Karpas-422 (cell line): ENCODE results near the gene DPM2. TPM values are rescaled to one million over a fixed set of nuclear protein-coding genes. Genes with fewer than 3 reads are reported as not detected.

ENCODE experiments used
- DNase-seq: peaks from one replicate; pipeline ENCODE4 v3.0.0-alpha.2; 2015
- H2AFZ ChIP-seq: fragments of 200-600 bp; sonication (generic); 2 replicates; pipeline ENCODE4 v1.6.1; 2014; ENCODE audit warnings: antibody characterized with exemption, low read length, mixed read lengths
- H3K27ac ChIP-seq: fragments of 200-600 bp; sonication (generic); 2 replicates; pipeline ENCODE4 v1.5.1; 2014; ENCODE audit warnings: mild to moderate bottlenecking, low read length, moderate library complexity
- H3K27me3 ChIP-seq: fragments of 200-600 bp; sonication (generic); 2 replicates; pipeline ENCODE4 v1.6.1; 2014; ENCODE audit warnings: low read length, mixed read lengths
- H3K36me3 ChIP-seq: fragments of 200-600 bp; sonication (generic); 2 replicates; pipeline ENCODE4 v1.6.1; 2014; ENCODE audit warnings: low read length, mixed read lengths; ENCODE audit not compliant: insufficient read depth
- H3K4me1 ChIP-seq: fragments of 200-600 bp; sonication (generic); 2 replicates; pipeline ENCODE4 v1.6.1; 2014; ENCODE audit warnings: mild to moderate bottlenecking, low read length, mixed read lengths
- H3K4me2 ChIP-seq: fragments of 200-600 bp; sonication (generic); 2 replicates; pipeline ENCODE4 v1.6.1; 2014; ENCODE audit warnings: low read length, low read depth, mild to moderate bottlenecking; ENCODE audit not compliant: poor library complexity, severe bottlenecking
- H3K4me3 ChIP-seq: fragments of 200-600 bp; sonication (generic); 2 replicates; pipeline ENCODE4 v1.5.1; 2014; ENCODE audit warnings: mild to moderate bottlenecking, antibody characterized with exemption, low read length, mixed read lengths
- H3K79me2 ChIP-seq: fragments of 200-600 bp; sonication (generic); 2 replicates; pipeline ENCODE4 v1.6.1; 2014; ENCODE audit warnings: mild to moderate bottlenecking, low read length, mixed read lengths
- H3K9ac ChIP-seq: fragments of 200-600 bp; sonication (generic); 2 replicates; pipeline ENCODE4 v1.6.0; 2014; ENCODE audit warnings: low read length
- H3K9me2 ChIP-seq: fragments of 200-600 bp; sonication (generic), shearing (Covaris generic); replicated peaks from 2 replicates; pipeline ENCODE4 v1.6.0; 2014; ENCODE audit warnings: mild to moderate bottlenecking, low read length, moderate library complexity; ENCODE audit not compliant: insufficient read depth
- H3K9me3 ChIP-seq: fragments of 300-700, 200-600 bp; sonication (generic); 2 replicates; pipeline ENCODE4 v1.6.1; 2014; ENCODE audit warnings: low read length, mixed read lengths
- H4K20me1 ChIP-seq: fragments of 200-600 bp; sonication (generic); 2 replicates; pipeline ENCODE4 v1.6.1; 2014; ENCODE audit warnings: mild to moderate bottlenecking, antibody characterized with exemption, low read length, low read depth; ENCODE audit not compliant: insufficient read depth
- total RNA-seq: library from RNA; depleted of rRNA; stranded (reverse); fragments of >200 nt; shearing (Covaris generic); gene quantifications from 2 replicates; pipeline ENCODE4 v1.2.3, GENCODE V29; 2014; ENCODE audit warnings: low replicate concordance

The DPM2 gene
- total RNA-seq, 1 experiment from 2014 or later: 34.4 TPM

DNA sequence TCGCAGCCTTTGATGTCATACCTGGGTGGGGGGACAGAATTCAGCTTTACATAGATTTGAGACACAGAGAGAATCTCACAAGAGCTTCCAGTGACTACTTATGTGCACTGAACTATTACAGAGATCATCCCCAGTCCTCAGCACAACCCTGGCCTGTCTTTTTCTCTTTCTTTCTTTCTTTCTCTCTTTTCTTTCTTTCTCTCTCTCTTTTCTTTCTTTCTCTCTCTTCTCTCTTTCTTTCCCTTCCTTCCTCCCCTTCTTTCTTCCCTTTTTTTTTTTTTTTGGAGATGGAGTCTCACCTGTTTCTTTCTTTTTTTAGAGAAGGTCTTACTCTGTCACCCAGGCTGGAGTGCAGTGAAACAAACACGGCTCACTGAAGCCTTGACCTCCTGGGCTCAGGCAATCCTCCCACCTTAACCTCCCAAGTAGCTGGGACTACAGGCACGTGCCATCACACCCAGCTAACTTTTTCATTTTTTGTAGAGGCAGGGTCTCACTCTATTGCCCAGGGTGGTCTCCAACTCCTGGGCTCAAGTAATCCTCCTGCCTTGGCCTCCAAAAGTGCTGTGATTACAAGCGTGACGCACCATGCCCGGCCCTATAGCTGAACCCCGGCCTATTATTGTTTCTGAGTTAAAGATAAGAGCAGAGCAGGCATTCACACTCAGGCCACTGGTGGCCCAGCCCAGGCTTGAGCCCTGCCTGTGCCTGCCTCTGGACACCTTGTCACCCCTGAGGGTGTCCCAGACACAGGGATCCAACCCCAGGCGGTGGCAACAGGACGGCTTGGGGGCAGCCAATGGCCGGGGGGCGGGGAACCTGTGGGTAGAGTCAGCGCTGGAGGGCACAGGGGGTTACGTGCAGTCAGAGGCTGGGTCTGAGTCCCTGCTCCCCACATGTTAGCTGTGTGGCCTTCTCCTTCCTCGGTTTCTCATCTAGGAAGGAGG, 11.4 kb downstream of the DPM2 start:
- Histone ChIP-seq H3K4me3 (peak overlapping the region; percentile 30; the same call in 1 of the 2 replicates), H3K36me3 (no peaks in the 10 kb centered on the region), H4K20me1 (peaks cover 20% of the 10 kb centered on the region; the same call in 1 of the 2 replicates), H3K9me2 (no peaks in the 10 kb centered on the region), H3K79me2 (no peaks in the 10 kb centered on the region), H3K4me1 (peaks cover 15% of the 10 kb centered on the region), H2AFZ (no peak overlapping the region), H3K9me3 (no peaks in the 10 kb centered on the region), H3K27me3 (no peaks in the 10 kb centered on the region), H3K9ac (peak overlapping the region; percentile 17; the same call in 1 of the 2 replicates), H3K4me2 (no peak overlapping the region), H3K27ac (no peak overlapping the region)
- no peak for DNase-seq

DNA sequence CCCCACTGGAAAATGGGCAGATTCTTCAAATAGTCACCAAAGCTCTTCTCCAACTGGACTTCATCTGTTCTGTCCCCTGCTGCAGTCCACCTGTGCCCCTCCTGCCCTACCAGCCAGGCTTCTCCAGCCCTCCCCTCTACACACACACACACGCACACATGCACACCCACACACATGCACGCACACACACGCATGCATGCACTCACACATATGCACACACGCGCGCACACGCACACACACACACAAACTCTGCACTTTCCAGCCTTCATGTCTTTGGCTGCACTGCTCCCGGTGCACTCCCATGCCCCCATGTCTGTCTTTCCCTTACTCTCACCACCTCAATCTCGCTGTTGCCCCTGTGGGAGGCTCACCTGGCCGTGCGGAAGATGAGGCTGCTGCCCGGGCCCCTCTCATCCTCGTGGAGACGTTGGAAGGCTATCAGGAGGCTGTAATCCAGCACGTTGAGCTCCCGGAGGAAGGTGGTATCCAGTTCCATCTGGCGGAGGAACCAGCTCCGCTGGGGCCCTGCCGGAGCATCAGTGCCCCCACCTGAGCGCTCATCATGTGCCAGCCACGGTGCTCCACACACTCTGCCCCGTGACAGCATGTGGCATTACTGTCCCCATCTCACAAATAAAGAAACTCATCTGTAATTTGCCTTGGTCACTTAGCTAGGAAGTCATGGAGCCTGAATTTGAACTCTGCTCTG, 12.8 kb downstream of the DPM2 start:
- no peak overlapping the region for H2AFZ ChIP-seq
- no peaks in the 10 kb centered on the region for H3K9me3 ChIP-seq
- no peaks in the 10 kb centered on the region for H3K9me2 ChIP-seq
- no peak overlapping the region for H3K9ac ChIP-seq
- H3K27ac ChIP-seq: no peak overlapping the region
- H3K27me3 ChIP-seq: no peaks in the 10 kb centered on the region
- peaks cover 6% of the 10 kb centered on the region for H3K4me1 ChIP-seq
- H3K4me3 ChIP-seq: no peak overlapping the region
- no peak overlapping the region for H3K4me2 ChIP-seq
- DNase-seq: no peak
- no peaks in the 10 kb centered on the region for H3K36me3 ChIP-seq
- peaks cover 11% of the 10 kb centered on the region; the same call in 1 of the 2 replicates for H4K20me1 ChIP-seq
- H3K79me2 ChIP-seq: no peaks in the 10 kb centered on the region

DNA sequence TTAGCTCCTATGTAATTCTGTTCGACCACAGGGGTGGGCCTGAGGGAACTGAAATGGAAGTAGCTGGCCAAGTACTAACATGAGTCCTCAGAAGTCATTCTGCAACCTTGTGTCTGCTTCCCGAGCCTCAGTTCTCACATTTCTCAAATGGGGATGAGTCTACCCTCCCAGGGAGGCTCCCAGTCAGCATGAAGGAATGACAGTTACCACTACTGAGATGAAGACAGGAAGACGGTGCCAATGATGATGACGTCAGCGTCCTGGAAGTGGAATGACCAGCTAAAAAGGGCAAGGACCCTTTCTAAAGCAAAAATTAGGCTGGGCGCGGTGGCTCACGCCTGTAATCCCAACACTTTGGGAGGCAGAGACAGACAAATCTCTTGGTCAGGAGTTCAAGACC, 13.9 kb downstream of the DPM2 start:
- Histone ChIP-seq H3K4me1 (peaks cover 6% of the 10 kb centered on the region), H4K20me1 (peaks cover 3% of the 10 kb centered on the region; the same call in 1 of the 2 replicates), H3K4me2 (no peak overlapping the region), H2AFZ (no peak overlapping the region), H3K9ac (no peak overlapping the region), H3K79me2 (no peaks in the 10 kb centered on the region), H3K27ac (no peak overlapping the region), H3K36me3 (no peaks in the 10 kb centered on the region), H3K27me3 (no peaks in the 10 kb centered on the region), H3K9me2 (no peaks in the 10 kb centered on the region), H3K9me3 (no peaks in the 10 kb centered on the region), H3K4me3 (no peak overlapping the region)
- no peak for DNase-seq

DNA sequence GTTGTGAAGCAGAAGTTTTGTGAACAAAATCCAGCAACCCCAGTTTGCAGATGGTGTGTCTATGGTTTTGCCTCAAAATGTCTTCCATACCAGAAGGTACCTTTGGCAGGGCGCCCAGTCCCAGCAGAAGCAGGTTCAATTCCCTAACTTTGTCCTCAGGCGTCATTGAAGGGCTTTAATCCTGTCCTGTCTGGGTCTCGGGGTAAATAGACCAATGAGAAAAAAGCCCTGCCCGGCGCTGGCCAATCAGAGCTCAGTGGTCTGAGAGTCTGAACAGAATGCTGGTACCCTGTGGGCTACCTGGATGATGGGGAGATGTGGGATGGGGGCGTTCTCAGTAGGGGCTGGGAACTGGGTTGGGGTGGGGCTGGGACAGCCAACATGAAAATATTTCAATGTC, 14.6 kb downstream of the DPM2 start:
- no peaks in the 10 kb centered on the region for H3K9me2 ChIP-seq
- H2AFZ ChIP-seq: no peak overlapping the region
- no peak for DNase-seq
- no peaks in the 10 kb centered on the region for H3K27me3 ChIP-seq
- no peak overlapping the region for H3K9ac ChIP-seq
- no peak overlapping the region for H3K4me3 ChIP-seq
- peaks cover 10% of the 10 kb centered on the region for H3K4me1 ChIP-seq
- no peaks in the 10 kb centered on the region for H3K79me2 ChIP-seq
- H3K9me3 ChIP-seq: no peaks in the 10 kb centered on the region
- no peak overlapping the region for H3K27ac ChIP-seq
- H4K20me1 ChIP-seq: no peaks in the 10 kb centered on the region
- H3K4me2 ChIP-seq: no peak overlapping the region
- no peaks in the 10 kb centered on the region for H3K36me3 ChIP-seq

DNA sequence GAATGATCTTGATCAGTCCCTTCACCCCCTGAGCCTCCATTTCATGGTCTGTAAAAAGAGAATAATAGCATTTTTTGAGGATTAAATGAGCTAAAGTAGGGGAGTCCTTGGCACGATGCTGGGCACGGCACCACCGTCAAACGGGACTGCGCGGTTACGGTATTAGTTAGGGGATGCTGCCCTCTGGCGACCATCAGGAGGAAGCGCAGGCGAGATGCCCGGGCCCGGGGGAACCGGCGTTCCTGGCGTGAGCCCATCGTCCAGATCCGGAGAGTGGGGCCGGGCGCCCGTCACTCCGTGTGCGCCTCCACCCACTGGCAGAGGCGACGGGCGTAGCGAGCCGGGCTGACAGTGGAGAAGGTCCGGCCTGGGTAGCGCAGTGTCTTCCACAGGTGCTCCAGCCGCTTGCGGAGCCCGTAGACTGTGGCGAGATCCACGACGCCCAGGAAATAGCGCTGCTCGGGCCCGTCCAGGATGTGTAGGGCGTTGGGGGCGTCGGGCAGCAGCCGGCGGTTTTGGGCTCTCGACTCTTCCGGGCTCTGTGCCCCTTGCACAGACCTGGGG, 16.0 kb downstream of the DPM2 start:
- Histone ChIP-seq H3K9ac (no peak overlapping the region), H3K9me2 (no peaks in the 10 kb centered on the region), H3K27ac (no peak overlapping the region), H4K20me1 (no peaks in the 10 kb centered on the region), H3K79me2 (peaks cover 1% of the 10 kb centered on the region; the same call in 1 of the 2 replicates), H3K9me3 (no peaks in the 10 kb centered on the region), H3K27me3 (no peaks in the 10 kb centered on the region), H3K4me2 (peak overlapping the region; percentile 36), H2AFZ (no peak overlapping the region), H3K4me1 (peaks cover 17% of the 10 kb centered on the region), H3K4me3 (no peak overlapping the region), H3K36me3 (no peaks in the 10 kb centered on the region)
- peak; percentile 87 for DNase-seq

DNA sequence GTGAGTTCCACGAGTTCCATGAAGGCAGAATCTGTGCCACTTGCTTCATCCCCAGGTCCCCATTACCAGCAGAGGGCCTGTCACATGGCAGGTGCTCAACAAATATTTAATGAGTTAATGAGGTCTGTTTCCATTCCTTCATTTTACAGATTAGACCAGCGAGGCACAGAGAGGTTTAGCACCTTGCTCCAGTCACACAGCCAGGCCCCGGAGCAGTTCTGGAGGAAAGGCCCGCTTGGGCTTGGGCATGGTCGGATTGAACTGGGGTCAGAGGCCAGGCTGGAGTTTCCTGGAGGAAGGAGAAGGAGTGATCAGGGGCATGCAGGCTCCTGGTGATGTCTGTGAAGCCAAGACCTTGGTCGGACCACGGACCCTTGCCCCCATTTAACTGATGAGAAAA, 16.9 kb downstream of the DPM2 start:
- no peak for DNase-seq

DNA sequence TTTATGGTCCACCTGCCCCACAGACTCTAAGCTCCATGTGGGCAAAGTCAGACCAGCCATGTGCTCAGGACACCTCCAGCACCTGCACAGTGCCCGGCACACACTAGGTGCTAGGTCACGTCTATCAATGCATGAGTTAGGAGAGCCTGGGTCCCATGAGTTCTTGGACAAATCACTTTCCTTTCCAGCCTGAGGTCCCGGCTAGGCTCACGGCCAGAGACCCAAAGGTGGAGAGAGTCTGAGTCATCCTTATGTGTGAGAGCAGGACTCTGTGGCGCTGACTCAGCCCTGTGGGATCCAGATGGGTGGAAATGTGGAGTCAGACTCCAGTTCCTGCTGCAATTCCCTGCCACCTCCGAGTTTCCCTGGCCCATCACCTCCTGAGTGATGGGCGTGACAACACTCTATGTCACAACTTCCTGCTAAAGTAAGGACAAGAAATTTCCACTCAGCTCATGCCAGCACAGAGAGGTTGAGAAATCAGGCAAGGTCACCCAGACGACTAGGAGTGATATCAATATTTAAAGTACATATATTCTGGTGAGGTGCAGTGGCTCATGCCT, 18.3 kb downstream of the DPM2 start:
- no peak overlapping the region for H3K9ac ChIP-seq
- no peak for DNase-seq
- no peak overlapping the region for H3K4me2 ChIP-seq
- no peaks in the 10 kb centered on the region for H3K9me2 ChIP-seq
- no peak overlapping the region for H2AFZ ChIP-seq
- H3K36me3 ChIP-seq: 0 out of 2 replicates have a peak, but pooled peaks cover 6% of the 10 kb centered on the region
- peaks cover 17% of the 10 kb centered on the region for H3K79me2 ChIP-seq
- no peaks in the 10 kb centered on the region for H3K27me3 ChIP-seq
- no peaks in the 10 kb centered on the region for H3K9me3 ChIP-seq
- H3K4me3 ChIP-seq: no peak overlapping the region
- no peaks in the 10 kb centered on the region for H4K20me1 ChIP-seq
- H3K4me1 ChIP-seq: peaks cover 35% of the 10 kb centered on the region
- no peak overlapping the region for H3K27ac ChIP-seq

More for the DNA sequence above, 16.9 kb downstream of the DPM2 start:
- Histone ChIP-seq H3K9me3 (no peaks in the 10 kb centered on the region), H3K4me3 (no peak overlapping the region), H3K4me2 (no peak overlapping the region), H3K9me2 (no peaks in the 10 kb centered on the region), H2AFZ (no peak overlapping the region), H3K4me1 (peaks cover 22% of the 10 kb centered on the region), H3K27me3 (no peaks in the 10 kb centered on the region), H3K9ac (no peak overlapping the region), H3K36me3 (no peaks in the 10 kb centered on the region), H4K20me1 (no peaks in the 10 kb centered on the region), H3K79me2 (peaks cover 9% of the 10 kb centered on the region; the same call in 1 of the 2 replicates), H3K27ac (no peak overlapping the region)
